Left hindlimb (tissue), 1 donor: Measurements from ENCODE around the gene PARVA.

Experiments
- DNase-seq: peaks from one replicate; pipeline ENCODE4 v3.0.0-alpha.2; 2018

Gene PARVA

GRCh38 chr11:12537778-12538401, 160.5 kb downstream of the PARVA start:
- DNase-seq: no peak

- DNase-seq: no peak
Observed at GRCh38 chr11:12538889-12539421, 161.6 kb downstream of the PARVA start.

- no peak for DNase-seq
Observed at GRCh38 chr11:12539572-12539971, 162.2 kb downstream of the PARVA start.

GRCh38 chr11:12540075-12540680, 162.8 kb downstream of the PARVA start:
- no peak for DNase-seq

GRCh38 chr11:12540913-12541582, 163.7 kb downstream of the PARVA start:
- DNase-seq: peak; percentile 44

- no peak for DNase-seq
Observed at GRCh38 chr11:12541583-12542151, 164.3 kb downstream of the PARVA start.

GRCh38 chr11:12542186-12542935, 165.0 kb downstream of the PARVA start:
- no peak for DNase-seq

- no peak for DNase-seq
Observed at GRCh38 chr11:12543596-12544415, 166.4 kb downstream of the PARVA start.

GRCh38 chr11:12544986-12545775, 167.8 kb downstream of the PARVA start:
- no peak for DNase-seq

- DNase-seq: no peak
Observed at GRCh38 chr11:12546122-12546521, 168.8 kb downstream of the PARVA start.

- DNase-seq: no peak
Observed at GRCh38 chr11:12546660-12547059, 169.3 kb downstream of the PARVA start.

GRCh38 chr11:12547953-12548650, 170.7 kb downstream of the PARVA start:
- DNase-seq: no peak

GRCh38 chr11:12552692-12553091, 175.3 kb downstream of the PARVA start:
- peak; percentile 78 for DNase-seq

GRCh38 chr11:12554122-12554521, 176.8 kb downstream of the PARVA start:
- no peak for DNase-seq

- no peak for DNase-seq
Observed at GRCh38 chr11:12556155-12556554, 178.8 kb downstream of the PARVA start.

- DNase-seq: peak; percentile 83
Observed at GRCh38 chr11:12556788-12557384, 179.5 kb downstream of the PARVA start.

GRCh38 chr11:12559011-12559410, 181.6 kb downstream of the PARVA start:
- no peak for DNase-seq

GRCh38 chr11:12560362-12560761, 183.0 kb downstream of the PARVA start:
- no peak for DNase-seq

GRCh38 chr11:12560861-12561260, 183.5 kb downstream of the PARVA start:
- DNase-seq: no peak

GRCh38 chr11:12564012-12564411, 186.6 kb downstream of the PARVA start:
- no peak for DNase-seq
